C4-2B (cell line): ENCODE results near the gene PTPRM.

Source experiments
- CTCF ChIP-seq: fragments of 450-650 bp; conservative IDR thresholded peaks from 2 replicates; pipeline ENCODE4 v1.5.1; 2017; ENCODE audit warnings: mild to moderate bottlenecking
- ZFX ChIP-seq: fragments of 450-650 bp; IDR thresholded peaks from 2 replicates; pipeline ENCODE4 v1.6.1; 2017

GRCh38 chr18:7647500-7647899 lies 80.4 kb downstream of the PTPRM start:
- TF ChIP-seq CTCF = no peak
- TF ChIP-seq ZFX = no peak
